OCI-LY1 (cell line): ENCODE data around the gene MPP7.

Source experiments
- H2AFZ ChIP-seq: fragments of 200-600 bp; sonication (generic), shearing (Covaris generic); 2 replicates; pipeline ENCODE4 v1.6.0; 2014; ENCODE audit warnings: antibody characterized with exemption, mild to moderate bottlenecking, low read length
- H3F3A ChIP-seq: fragments of 200-600 bp; sonication (generic), shearing (Covaris generic); 2 replicates; pipeline ENCODE4 v1.6.0; 2014; ENCODE audit warnings: mild to moderate bottlenecking, antibody characterized with exemption, low read length, moderate library complexity; ENCODE audit not compliant: insufficient read depth
- H3K27ac ChIP-seq: fragments of 200-600 bp; sonication (generic); 2 replicates; pipeline ENCODE4 v1.5.1; 2014; ENCODE audit warnings: low read length, mixed run types, mild to moderate bottlenecking, low read depth; ENCODE audit not compliant: poor library complexity, severe bottlenecking
- H3K27me3 ChIP-seq: fragments of 200-600 bp; sonication (generic); 2 replicates; pipeline ENCODE4 v1.6.0; 2014; ENCODE audit warnings: antibody characterized with exemption, mild to moderate bottlenecking, low read length, moderate library complexity; ENCODE audit not compliant: insufficient read depth
- H3K36me3 ChIP-seq: fragments of 200-600 bp; sonication (generic); 2 replicates; pipeline ENCODE4 v1.6.1; 2014; ENCODE audit warnings: mild to moderate bottlenecking, antibody characterized with exemption, low read length, moderate library complexity, mixed read lengths; ENCODE audit not compliant: insufficient read depth
- H3K4me1 ChIP-seq: fragments of 200-600 bp; sonication (generic); 2 replicates; pipeline ENCODE4 v1.5.1; 2014; ENCODE audit warnings: mild to moderate bottlenecking, low read length, moderate library complexity; ENCODE audit not compliant: insufficient read depth, severe bottlenecking
- H3K4me2 ChIP-seq: fragments of 200-600 bp; sonication (generic), shearing (Covaris generic); 2 replicates; pipeline ENCODE4 v1.6.1; 2014; ENCODE audit warnings: low read length
- H3K4me3 ChIP-seq: fragments of 200-600 bp; sonication (generic); 2 replicates; pipeline ENCODE4 v1.5.1; 2014; ENCODE audit warnings: low read length, low read depth, mild to moderate bottlenecking, mixed read lengths; ENCODE audit not compliant: poor library complexity, severe bottlenecking
- H3K79me2 ChIP-seq: fragments of 200-600 bp; shearing (Covaris generic); 2 replicates; pipeline ENCODE4 v1.6.1; 2016; ENCODE audit warnings: mixed run types, low read length, mixed read lengths; ENCODE audit not compliant: insufficient read depth
- H3K9ac ChIP-seq: fragments of 200-600 bp; sonication (generic), shearing (Covaris generic); 2 replicates; pipeline ENCODE4 v1.6.1; 2014; ENCODE audit warnings: mild to moderate bottlenecking, low read length, mixed read lengths
- H3K9me2 ChIP-seq: fragments of 200-600 bp; sonication (generic), shearing (Covaris generic); 2 replicates; pipeline ENCODE4 v1.6.1; 2014; ENCODE audit warnings: low read depth, mild to moderate bottlenecking, low read length, mixed read lengths
- H3K9me3 ChIP-seq: fragments of 200-600 bp; shearing (Covaris generic); 2 replicates; pipeline ENCODE4 v1.6.1; 2014; ENCODE audit warnings: low read length, mixed read lengths
- H4K20me1 ChIP-seq: fragments of 200-600 bp; sonication (generic), shearing (Covaris generic); 2 replicates; pipeline ENCODE4 v1.6.0; 2016; ENCODE audit warnings: mild to moderate bottlenecking, low read length; ENCODE audit not compliant: insufficient read depth
- CTCF ChIP-seq: fragments of 200-600 bp; sonication (generic), shearing (Covaris generic); IDR thresholded peaks from 2 replicates; pipeline ENCODE4 v1.5.1; 2017; ENCODE audit warnings: mild to moderate bottlenecking, antibody characterized with exemption, low read length, moderate library complexity, mixed read lengths
- EZH2 ChIP-seq: fragments of 200-600 bp; sonication (generic), shearing (Covaris generic); IDR thresholded peaks from 2 replicates; pipeline ENCODE4 v1.8.0; 2017; ENCODE audit warnings: borderline replicate concordance, mixed run types, mild to moderate bottlenecking, antibody characterized with exemption, low read length, moderate library complexity, mixed read lengths

The MPP7 gene

GRCh38 chr10:28291881-28292297 is 11.0 kb downstream of the MPP7 start:
- no peaks in the 10 kb centered on the region for H3K27me3 ChIP-seq
- no peak overlapping the region for H2AFZ ChIP-seq
- no peaks in the 10 kb centered on the region for H3K9me3 ChIP-seq
- no peak overlapping the region for H3K4me3 ChIP-seq
- no peaks in the 10 kb centered on the region for H3K79me2 ChIP-seq
- TF ChIP-seq CTCF (no peak), EZH2 (no peak)
- no peaks in the 10 kb centered on the region for H3K36me3 ChIP-seq
- H3K4me1 ChIP-seq: no peaks in the 10 kb centered on the region
- H3F3A ChIP-seq: no peaks in the 10 kb centered on the region
- H3K4me2 ChIP-seq: no peak overlapping the region
- no peaks in the 10 kb centered on the region for H3K9me2 ChIP-seq
- H4K20me1 ChIP-seq: no peaks in the 10 kb centered on the region
- no peak overlapping the region for H3K27ac ChIP-seq
- no peak overlapping the region for H3K9ac ChIP-seq

GRCh38 chr10:28285816-28286215 is 17.0 kb downstream of the MPP7 start:
- Histone ChIP-seq H3K4me3 (no peak overlapping the region), H3K9me2 (no peaks in the 10 kb centered on the region), H3K9me3 (no peaks in the 10 kb centered on the region), H2AFZ (no peak overlapping the region), H3F3A (no peaks in the 10 kb centered on the region), H3K4me2 (no peak overlapping the region), H3K27ac (no peak overlapping the region), H3K79me2 (no peaks in the 10 kb centered on the region), H3K36me3 (no peaks in the 10 kb centered on the region), H3K9ac (no peak overlapping the region), H3K4me1 (no peaks in the 10 kb centered on the region), H3K27me3 (no peaks in the 10 kb centered on the region), H4K20me1 (no peaks in the 10 kb centered on the region)
- TF ChIP-seq EZH2: no peak
- no peak for TF ChIP-seq CTCF

GRCh38 chr10:28284126-28284525 is 18.7 kb downstream of the MPP7 start:
- no peaks in the 10 kb centered on the region for H3K36me3 ChIP-seq
- no peaks in the 10 kb centered on the region for H3K9me2 ChIP-seq
- H3K27ac ChIP-seq: no peak overlapping the region
- no peak overlapping the region for H3K4me3 ChIP-seq
- no peak overlapping the region for H2AFZ ChIP-seq
- 0 out of 2 replicates have a peak, but pooled peaks cover under 1% of the 10 kb centered on the region for H3K27me3 ChIP-seq
- H3K4me1 ChIP-seq: no peaks in the 10 kb centered on the region
- H3K9me3 ChIP-seq: no peaks in the 10 kb centered on the region
- H3K4me2 ChIP-seq: no peak overlapping the region
- no peak overlapping the region for H3K9ac ChIP-seq
- TF ChIP-seq EZH2 (no peak), CTCF (no peak)
- H3F3A ChIP-seq: no peaks in the 10 kb centered on the region
- H3K79me2 ChIP-seq: no peaks in the 10 kb centered on the region
- H4K20me1 ChIP-seq: no peaks in the 10 kb centered on the region
